Right hindlimb (tissue), 1 donor: Measurements from ENCODE around the gene PARVB.
"Not testable (repeated sequence)": the region's sequence is repeated elsewhere in the genome, so short reads cannot be mapped to it uniquely, and the experiment has no call there.

ENCODE experiments used
- DNase-seq: peaks from one replicate; pipeline ENCODE4 v3.0.0-alpha.2; 2018

The PARVB gene

GRCh38 chr22:44090571-44090905, 66.4 kb downstream of the PARVB start:
- no peak for DNase-seq

- no peak for DNase-seq
Observed at GRCh38 chr22:44091021-44091721, 67.1 kb downstream of the PARVB start.

GRCh38 chr22:44091751-44092150, 67.6 kb downstream of the PARVB start:
- no peak for DNase-seq

DNA sequence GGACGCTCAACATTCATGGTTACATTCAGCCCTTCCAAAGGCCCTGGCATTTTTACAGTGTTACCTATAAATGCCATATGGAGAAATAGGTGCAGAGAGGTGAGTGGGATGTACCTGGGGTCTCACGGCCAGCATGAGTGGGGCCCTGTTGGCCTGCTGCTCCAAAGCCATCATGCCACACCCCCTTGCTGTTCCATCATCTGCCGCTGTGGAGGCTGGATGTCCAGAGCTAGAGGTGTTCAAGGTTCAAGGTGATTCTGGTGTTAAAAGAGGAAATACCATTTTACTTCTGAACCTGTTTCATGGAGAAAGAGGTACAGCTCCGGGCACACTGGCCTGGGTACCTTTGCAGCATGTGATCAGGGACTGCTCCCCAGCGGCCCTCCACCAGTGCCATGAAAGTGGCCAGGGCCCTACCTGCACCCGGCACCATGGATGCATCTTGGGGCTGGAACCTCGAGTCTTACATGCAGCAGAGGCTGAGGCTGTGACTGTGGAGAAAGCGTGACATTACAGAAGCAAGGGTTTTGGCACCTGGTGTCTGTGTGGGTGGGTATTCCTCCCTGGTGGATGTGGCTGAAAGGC, 68.6 kb downstream of the PARVB start:
- no peak for DNase-seq

DNA sequence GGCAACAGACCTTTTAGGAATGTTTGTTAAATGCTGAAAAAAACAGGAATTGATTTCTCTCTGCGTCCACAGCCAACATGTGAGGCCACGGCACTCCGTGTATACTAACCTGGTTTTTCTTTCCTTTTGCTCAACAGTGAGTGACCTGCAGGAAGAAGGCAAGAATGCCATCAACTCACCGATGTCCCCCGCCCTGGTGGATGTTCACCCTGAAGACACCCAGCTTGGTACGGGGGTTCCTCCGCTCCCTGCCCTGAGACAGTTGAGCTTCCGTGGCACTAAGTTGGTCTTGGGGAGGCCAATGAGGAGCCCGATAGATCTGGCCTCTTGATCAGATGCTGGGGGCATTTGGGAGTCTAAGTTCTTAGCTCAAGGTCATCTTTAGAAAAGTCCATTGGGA, 69.7 kb downstream of the PARVB start:
- no peak for DNase-seq

- DNase-seq: no peak
Observed at GRCh38 chr22:44094751-44095302, 70.7 kb downstream of the PARVB start.

DNA sequence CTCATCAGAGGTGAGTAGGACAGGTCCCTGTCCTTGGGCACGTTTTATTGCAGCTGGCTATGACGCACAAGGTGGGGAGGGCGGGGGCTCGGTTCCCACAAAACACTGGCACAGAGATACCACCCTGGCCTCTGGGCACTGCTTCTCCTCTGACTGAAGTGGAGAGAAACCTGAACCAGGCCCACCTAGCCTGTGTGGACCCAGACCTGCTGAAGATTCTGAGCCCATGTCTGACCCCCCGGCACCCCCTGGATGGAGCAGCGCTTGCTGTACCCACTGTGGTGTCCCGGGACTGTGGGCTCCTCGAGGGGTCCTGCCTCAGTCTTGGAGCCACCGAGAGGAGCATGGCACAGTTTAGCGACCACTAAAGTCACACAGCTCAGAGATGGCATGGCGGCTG, 72.6 kb downstream of the PARVB start:
- DNase-seq: no peak

- DNase-seq: no peak
Observed at GRCh38 chr22:44097263-44098020, 73.3 kb downstream of the PARVB start.

DNA sequence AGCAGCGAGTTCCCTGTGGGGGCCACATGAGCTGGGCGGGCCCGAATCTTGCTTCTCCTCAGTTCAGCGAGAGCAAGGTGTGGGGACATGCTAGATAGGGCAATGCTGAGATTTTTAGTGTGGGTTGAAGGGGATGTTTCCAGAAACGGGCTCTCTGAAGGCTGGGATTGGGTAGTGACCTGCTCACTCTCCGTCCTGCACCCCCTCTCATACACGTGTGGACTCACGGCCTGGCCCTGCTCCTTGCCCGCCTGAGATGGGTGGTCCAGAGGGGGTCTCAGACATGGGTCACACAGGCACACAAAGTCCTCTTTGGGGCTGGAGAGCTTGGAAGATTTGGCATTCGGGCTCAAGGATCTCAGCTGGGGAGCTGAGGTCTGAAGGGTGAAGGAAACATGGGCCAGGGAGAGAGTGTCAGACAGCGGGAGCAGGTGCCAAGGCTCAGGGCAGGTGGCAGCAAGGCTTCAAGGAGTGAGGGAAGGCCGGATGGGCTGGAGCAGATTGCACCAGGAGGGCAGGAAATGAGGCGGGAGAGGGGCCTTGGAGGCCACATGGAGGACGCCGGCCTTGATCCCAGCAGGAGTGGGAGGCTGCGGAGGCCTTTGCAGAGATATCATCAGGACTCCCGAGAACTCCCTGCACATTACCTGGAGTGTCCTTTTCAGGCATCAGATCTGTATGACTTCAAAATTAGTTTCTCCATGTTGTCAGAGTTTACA, 74.1 kb downstream of the PARVB start:
- DNase-seq: no peak

GRCh38 chr22:44098966-44099530, 74.9 kb downstream of the PARVB start:
- DNase-seq: no peak

- no peak for DNase-seq
Observed at GRCh38 chr22:44099696-44100095, 75.6 kb downstream of the PARVB start.

GRCh38 chr22:44100411-44100810, 76.3 kb downstream of the PARVB start:
- DNase-seq: no peak

- DNase-seq: no peak
Observed at GRCh38 chr22:44102121-44102520, 78.0 kb downstream of the PARVB start.

DNA sequence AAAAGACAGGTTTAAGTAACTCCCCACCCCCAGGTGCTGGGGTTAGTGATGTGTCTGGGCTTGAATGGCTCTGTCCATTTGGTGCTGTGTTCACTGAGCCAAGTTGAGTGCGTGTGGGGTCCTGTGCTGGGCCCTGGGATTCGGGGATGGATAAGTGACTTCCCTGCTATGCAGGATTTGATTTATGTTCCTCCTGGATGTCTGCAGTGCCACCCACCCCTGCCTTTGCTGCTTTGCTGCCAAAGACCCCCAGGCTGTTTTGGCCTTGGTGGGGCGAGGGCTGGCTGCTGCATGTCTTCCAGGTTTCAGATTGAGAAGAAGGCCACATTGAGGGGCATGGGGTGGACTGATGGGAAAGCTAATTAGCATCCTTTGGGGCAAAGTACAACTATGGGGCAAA, 78.8 kb downstream of the PARVB start:
- DNase-seq: no peak

DNA sequence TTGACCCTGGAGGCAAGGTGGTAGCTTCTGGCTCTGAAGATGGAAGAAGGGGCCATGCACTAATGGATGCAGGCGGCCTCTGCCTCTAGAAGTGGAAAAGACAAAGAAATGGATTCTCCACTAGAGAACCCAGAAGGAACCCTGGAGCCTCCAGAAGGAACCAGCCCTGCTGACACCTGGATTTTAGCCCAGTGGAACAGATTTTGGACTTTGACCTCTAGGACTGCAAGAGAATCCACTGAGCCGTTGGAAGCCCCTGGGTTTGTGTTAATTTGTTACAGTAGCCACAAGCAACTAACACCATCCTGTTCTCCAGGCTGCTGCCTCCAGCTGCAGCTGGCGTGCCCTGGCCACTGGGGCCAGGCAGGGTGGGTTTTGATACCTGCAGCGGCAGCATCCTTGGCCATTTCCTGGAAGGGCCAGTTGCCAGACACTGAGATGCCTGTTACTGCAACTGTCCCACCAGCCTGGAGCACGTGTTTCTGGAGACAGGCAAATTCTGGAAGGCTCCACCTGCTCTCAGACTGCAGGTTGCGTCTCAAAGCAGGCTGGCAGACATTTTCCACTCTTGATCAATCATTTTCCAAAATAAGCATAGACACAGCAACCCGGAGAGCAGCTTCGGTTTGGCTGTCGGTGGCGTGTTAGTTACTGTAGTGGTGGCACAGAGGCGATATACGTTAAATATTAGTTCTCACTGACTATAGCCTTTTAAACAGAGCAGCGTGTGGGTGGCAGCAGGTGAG, 79.8 kb downstream of the PARVB start:
- no peak for DNase-seq

DNA sequence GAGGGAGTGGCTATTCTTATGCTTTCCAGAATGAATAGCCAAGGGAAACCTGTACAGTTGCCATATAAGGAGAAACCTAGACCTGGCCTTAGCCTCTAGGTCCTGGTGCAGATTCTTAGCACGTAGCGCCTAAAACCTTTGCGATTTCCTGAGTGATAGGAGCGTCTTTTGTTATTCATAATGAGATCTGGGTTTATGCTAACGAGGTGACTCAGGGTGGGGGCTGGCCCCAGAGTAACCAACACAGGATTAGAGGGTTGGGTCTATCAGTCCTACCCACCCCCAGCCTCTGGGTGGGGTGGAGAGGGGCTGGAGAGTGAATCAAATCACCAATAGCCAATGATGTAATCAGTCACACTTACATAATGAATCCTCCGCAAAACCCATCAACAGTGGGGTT, 83.2 kb downstream of the PARVB start:
- DNase-seq: no peak

DNA sequence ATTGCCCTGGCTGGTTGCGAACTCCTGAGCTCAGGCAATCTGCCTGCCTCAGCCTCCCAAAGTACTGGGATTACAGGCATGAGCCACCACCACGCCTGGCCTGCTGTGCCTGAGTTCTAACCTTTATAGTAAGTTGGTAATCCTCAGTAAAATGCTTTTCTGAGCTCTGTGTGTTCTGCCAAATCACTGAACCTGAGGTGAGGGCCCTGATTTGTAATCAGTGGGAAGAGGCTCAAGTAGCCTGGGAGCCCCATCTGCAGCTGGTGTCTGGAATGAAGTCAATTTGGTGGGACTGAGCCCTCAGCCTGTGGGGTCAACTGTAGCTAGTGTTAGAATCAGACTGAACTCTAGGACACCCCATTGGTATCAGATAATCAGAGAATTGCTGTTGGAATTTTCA, 84.0 kb downstream of the PARVB start:
- no peak for DNase-seq

- DNase-seq: no peak
Observed at GRCh38 chr22:44108806-44109385, 84.8 kb downstream of the PARVB start.

GRCh38 chr22:44109416-44109815, 85.3 kb downstream of the PARVB start:
- no peak for DNase-seq

DNA sequence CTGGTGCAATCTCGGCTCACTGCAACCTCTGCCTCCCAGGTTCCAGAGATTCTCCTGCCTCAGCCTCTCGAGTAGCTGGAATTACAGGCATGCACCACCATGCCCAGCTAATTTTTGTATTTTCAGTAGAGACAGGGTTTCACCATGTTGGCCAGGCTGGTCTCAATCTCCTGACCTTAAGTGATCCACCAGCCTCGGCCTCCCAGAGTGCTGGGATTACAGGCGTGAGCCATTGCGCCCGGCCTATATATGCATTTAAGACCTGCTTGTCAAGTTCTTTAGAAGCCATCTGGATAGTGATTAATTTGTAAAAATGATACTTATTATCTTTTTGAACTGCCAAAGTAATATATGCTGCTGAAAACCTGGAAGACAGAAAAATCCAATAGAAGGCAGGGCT, 86.6 kb downstream of the PARVB start:
- DNase-seq: not testable (repeated sequence)

DNA sequence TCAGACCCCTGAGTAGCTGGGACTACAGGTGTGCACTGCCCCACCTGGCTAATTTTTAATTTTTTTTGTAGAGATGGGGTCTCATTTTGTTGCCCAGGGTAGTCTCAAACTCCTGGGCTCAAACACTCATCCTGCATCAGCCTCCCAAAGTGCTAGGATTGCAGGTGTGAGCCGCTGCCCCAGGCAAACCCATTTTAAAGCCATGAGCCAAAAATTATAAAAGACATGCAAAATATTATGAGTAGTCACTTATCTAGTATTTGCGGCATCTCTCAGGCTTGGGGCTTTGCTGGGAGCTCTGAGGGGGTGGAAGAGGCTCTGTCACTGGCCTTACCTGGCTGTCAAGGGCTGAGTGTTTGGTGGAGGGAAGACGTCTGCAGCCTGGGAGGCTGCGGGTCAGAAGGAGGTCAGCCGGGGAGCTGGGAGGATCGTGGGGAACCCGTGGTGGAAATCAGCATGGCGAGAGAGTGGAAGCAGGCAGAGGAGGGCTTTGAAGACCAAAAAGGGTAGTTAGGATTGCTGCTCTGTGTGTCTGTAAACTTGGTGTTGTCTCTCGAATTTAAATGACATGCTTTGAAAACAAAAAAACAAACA, 87.6 kb downstream of the PARVB start:
- DNase-seq: no peak
